SK-N-SH treated with all-trans-retinoic acid at 6 μM for 48 hours (cell line): ENCODE measurements around the gene CD302.
A peak's percentile ranks its signal among the peaks of the same experiment; 100 is the strongest.

Experiments used
- ATAC-seq: fragments of 200-7000 bp; cut with Tn5 transposase; 3 replicates; pipeline ENCODE4 v1.9.1; 2020; ENCODE audit warnings: mild to moderate bottlenecking, moderate library complexity
- ARNTL ChIP-seq: fragments of 450-650 bp; formaldehyde crosslinking; IDR thresholded peaks from 2 replicates; pipeline ENCODE4 v1.5.0; 2020; ENCODE audit warnings: low read depth, mild to moderate bottlenecking, moderate library complexity, borderline replicate concordance
- BACH2 ChIP-seq: fragments of 250-450 bp; sonication (Bioruptor Pico); IDR thresholded peaks from 2 replicates; pipeline ENCODE4 v1.9.0; 2021; ENCODE audit warnings: mild to moderate bottlenecking, borderline replicate concordance
- CREB5 ChIP-seq: fragments of 250-450 bp; sonication (Bioruptor Pico); IDR thresholded peaks from 2 replicates; pipeline ENCODE4 v1.5.1; 2020; ENCODE audit warnings: low read depth, mild to moderate bottlenecking, moderate library complexity
- CSDC2 ChIP-seq: fragments of 250-450 bp; sonication (Bioruptor Pico); IDR thresholded peaks from 2 replicates; pipeline ENCODE4 v1.5.0; 2020; ENCODE audit warnings: mild to moderate bottlenecking, moderate library complexity
- CSRNP3 ChIP-seq: fragments of 250-450 bp; sonication (Bioruptor Pico); IDR thresholded peaks from 2 replicates; pipeline ENCODE4 v1.5.1; 2021; ENCODE audit warnings: mild to moderate bottlenecking, moderate library complexity
- ESRRG ChIP-seq: fragments of 250-450 bp; sonication (Bioruptor Pico); IDR thresholded peaks from 2 replicates; pipeline ENCODE4 v1.6.1; 2021; ENCODE audit warnings: mild to moderate bottlenecking
- GLIS3 ChIP-seq: fragments of 250-450 bp; sonication (Bioruptor Pico); IDR thresholded peaks from 2 replicates; pipeline ENCODE4 v1.5.0; 2020; ENCODE audit warnings: mild to moderate bottlenecking, moderate library complexity
- ISL1 ChIP-seq: fragments of 250-450 bp; sonication (Bioruptor Pico); IDR thresholded peaks from 2 replicates; pipeline ENCODE4 v2.1.2; 2022; ENCODE audit warnings: mild to moderate bottlenecking, moderate library complexity
- OSR1 ChIP-seq: fragments of 250-450 bp; sonication (Bioruptor Pico); IDR thresholded peaks from 2 replicates; pipeline ENCODE4 v1.8.0; 2022; ENCODE audit warnings: moderate library complexity, mild to moderate bottlenecking, inconsistent platforms
- PATZ1 ChIP-seq: fragments of 250-450 bp; sonication (Bioruptor Pico); IDR thresholded peaks from 2 replicates; pipeline ENCODE4 v1.8.0; 2020; ENCODE audit warnings: mild to moderate bottlenecking, moderate library complexity, borderline replicate concordance
- POU6F1 ChIP-seq: fragments of 250-450 bp; sonication (Bioruptor Pico); IDR thresholded peaks from 2 replicates; pipeline ENCODE4 v1.8.0; 2021; ENCODE audit warnings: low read depth, mild to moderate bottlenecking, moderate library complexity, borderline replicate concordance
- RARB ChIP-seq: fragments of 250-450 bp; sonication (Bioruptor Pico); IDR thresholded peaks from 2 replicates; pipeline ENCODE4 v1.8.0; 2021; ENCODE audit warnings: mild to moderate bottlenecking, moderate library complexity
- SNAI2 ChIP-seq: fragments of 250-450 bp; sonication (Bioruptor Pico); IDR thresholded peaks from 2 replicates; pipeline ENCODE4 v1.5.0; 2020; ENCODE audit warnings: mild to moderate bottlenecking, moderate library complexity
- TCF4 ChIP-seq: fragments of 250-450 bp; sonication (Bioruptor Pico); IDR thresholded peaks from 2 replicates; pipeline ENCODE4 v1.8.0; 2021; ENCODE audit warnings: mild to moderate bottlenecking, moderate library complexity, borderline replicate concordance
- TOX ChIP-seq: fragments of 250-450 bp; sonication (Bioruptor Pico); IDR thresholded peaks from 2 replicates; pipeline ENCODE4 v1.8.0; 2021; ENCODE audit warnings: mild to moderate bottlenecking, moderate library complexity, borderline replicate concordance
- ZC3H10 ChIP-seq: fragments of 250-450 bp; sonication (Bioruptor Pico); IDR thresholded peaks from 2 replicates; pipeline ENCODE4 v1.5.1; 2021; ENCODE audit warnings: mild to moderate bottlenecking, moderate library complexity
- ZFP3 ChIP-seq: fragments of 250-450 bp; sonication (Bioruptor Pico); IDR thresholded peaks from 2 replicates; pipeline ENCODE4 v1.5.0; 2020; ENCODE audit warnings: mild to moderate bottlenecking, moderate library complexity
- ZFP30 ChIP-seq: fragments of 450-650 bp; formaldehyde crosslinking; IDR thresholded peaks from 2 replicates; pipeline ENCODE4 v1.5.0; 2022; ENCODE audit warnings: mild to moderate bottlenecking, moderate library complexity
- ZNF565 ChIP-seq: fragments of 450-650 bp; formaldehyde crosslinking; conservative IDR thresholded peaks from 2 replicates; pipeline ENCODE4 v1.5.0; 2020; ENCODE audit warnings: low read depth, mild to moderate bottlenecking, moderate library complexity
- ZNF70 ChIP-seq: fragments of 450-650 bp; formaldehyde crosslinking; IDR thresholded peaks from 2 replicates; pipeline ENCODE4 v1.5.0; 2020; ENCODE audit warnings: mild to moderate bottlenecking, moderate library complexity
- ZNF8 ChIP-seq: fragments of 450-650 bp; formaldehyde crosslinking; IDR thresholded peaks from 2 replicates; pipeline ENCODE4 v1.5.0; 2020; ENCODE audit warnings: mild to moderate bottlenecking, moderate library complexity

CD302 gene

GRCh38 chr2:159773426-159773825 lies 24.6 kb downstream of the CD302 start:
- TF ChIP-seq CREB5 (CRISPR knock-in tag): no peak
- TF ChIP-seq TOX: no peak
- no peak for TF ChIP-seq ZNF8 (CRISPR knock-in tag)
- no peak for TF ChIP-seq ZC3H10 (CRISPR knock-in tag)
- TF ChIP-seq ZNF565 (CRISPR knock-in tag): no peak
- no peak for TF ChIP-seq POU6F1 (CRISPR knock-in tag)
- no peak for TF ChIP-seq TCF4
- TF ChIP-seq GLIS3 (CRISPR knock-in tag): no peak
- no peak for TF ChIP-seq ISL1 (CRISPR knock-in tag)
- no peak for TF ChIP-seq ZFP30 (CRISPR knock-in tag)
- TF ChIP-seq SNAI2 (CRISPR knock-in tag): no peak
- TF ChIP-seq BACH2 (CRISPR knock-in tag): no peak
- no peak for TF ChIP-seq CSRNP3 (CRISPR knock-in tag)
- TF ChIP-seq ESRRG (CRISPR knock-in tag): no peak
- no peak for TF ChIP-seq ZNF70
- no peak for ATAC-seq

GRCh38 chr2:159769147-159769546 lies 28.9 kb downstream of the CD302 start:
- ATAC-seq: no peak
- TF ChIP-seq OSR1: no peak
- TF ChIP-seq ZNF8 (CRISPR knock-in tag): peak; percentile 92
- TF ChIP-seq ESRRG (CRISPR knock-in tag): no peak
- no peak for TF ChIP-seq BACH2 (CRISPR knock-in tag)
- no peak for TF ChIP-seq ARNTL (CRISPR knock-in tag)

GRCh38 chr2:159762075-159762474 lies 35.9 kb downstream of the CD302 start:
- TF ChIP-seq CREB5 (CRISPR knock-in tag): no peak
- TF ChIP-seq CSRNP3 (CRISPR knock-in tag): no peak
- no peak for TF ChIP-seq ARNTL (CRISPR knock-in tag)
- TF ChIP-seq PATZ1 (CRISPR knock-in tag): no peak
- TF ChIP-seq RARB: no peak
- TF ChIP-seq ZNF70: no peak
- no peak for TF ChIP-seq CSDC2 (CRISPR knock-in tag)
- ATAC-seq: no peak

- ATAC-seq: no peak
- TF ChIP-seq ISL1 (CRISPR knock-in tag) (no peak), TOX (no peak), OSR1 (no peak), CREB5 (CRISPR knock-in tag) (no peak), GLIS3 (CRISPR knock-in tag) (no peak), ZC3H10 (CRISPR knock-in tag) (no peak), ZNF8 (CRISPR knock-in tag) (no peak), ZFP3 (no peak), CSRNP3 (CRISPR knock-in tag) (no peak), ZNF565 (CRISPR knock-in tag) (no peak), ARNTL (CRISPR knock-in tag) (no peak), ESRRG (CRISPR knock-in tag) (no peak), RARB (no peak), ZNF70 (no peak), POU6F1 (CRISPR knock-in tag) (no peak)
Measured at GRCh38 chr2:159760326-159760725, 37.7 kb downstream of the CD302 start.
